NT2/D1 (cell line): ENCODE data around the gene ZNF587.

Experiments
- SUZ12 ChIP-seq: IDR thresholded peaks from 2 replicates; pipeline ENCODE4 v1.6.1; 2011; ENCODE audit not compliant: insufficient read length, insufficient read depth; ENCODE audit errors: extremely low read depth
- YY1 ChIP-seq: IDR thresholded peaks from 2 replicates; pipeline ENCODE4 v1.6.1; 2011; ENCODE audit not compliant: insufficient read length, insufficient read depth
- ZNF274 ChIP-seq: IDR thresholded peaks from 2 replicates; pipeline ENCODE4 v1.6.1; 2011; ENCODE audit warnings: mild to moderate bottlenecking, low read depth, low read length

DNA sequence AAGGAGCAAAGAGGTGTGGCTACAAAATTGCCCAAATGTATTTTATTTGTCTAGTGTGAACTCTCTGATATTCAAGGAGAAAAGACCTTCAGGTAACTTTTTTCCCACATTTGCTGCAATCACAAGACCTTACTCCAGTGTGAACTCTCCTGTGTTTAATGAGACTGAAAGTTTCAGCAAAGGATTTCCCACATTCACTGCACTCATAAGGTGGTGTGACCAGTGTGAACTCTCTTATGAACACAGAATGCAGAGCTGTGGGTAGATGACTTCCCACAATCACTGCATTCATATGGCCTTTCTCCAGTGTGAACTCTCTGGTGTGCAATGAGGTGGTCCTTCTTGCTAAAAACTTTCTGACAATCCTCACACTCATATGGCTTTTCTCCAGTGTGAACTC, 22.8 kb downstream of the ZNF587 start:
- TF ChIP-seq YY1 (no peak), SUZ12 (no peak), ZNF274 (no peak)
